Measurements from ENCODE around the gene CUX1. TPM values are rescaled to one million over a fixed set of nuclear protein-coding genes. Genes with fewer than 3 reads are reported as not detected.

The CUX1 gene
- total RNA-seq, 2 experiments from 2014 or later, result 20.2 to 20.4 TPM

GRCh38 chr7:102101926-102102325, 284.5 kb downstream of the CUX1 start:
- DNase-seq (no peak), ATAC-seq (no peak)
- Mint-ChIP-seq H3K27ac (no peak overlapping the region), H3K4me3 (no peak overlapping the region), H3K36me3 (ENCODE audit: low read depth) (peaks cover 6% of the 10 kb centered on the region), H3K4me1 (ENCODE audit: low read depth) (no peaks in the 10 kb centered on the region), H3K27me3 (no peaks in the 10 kb centered on the region), H3K9me3 (no peaks in the 10 kb centered on the region)
- CTCF ChIA-PET, result no interaction called here
- TF ChIP-seq, protein P1, sequence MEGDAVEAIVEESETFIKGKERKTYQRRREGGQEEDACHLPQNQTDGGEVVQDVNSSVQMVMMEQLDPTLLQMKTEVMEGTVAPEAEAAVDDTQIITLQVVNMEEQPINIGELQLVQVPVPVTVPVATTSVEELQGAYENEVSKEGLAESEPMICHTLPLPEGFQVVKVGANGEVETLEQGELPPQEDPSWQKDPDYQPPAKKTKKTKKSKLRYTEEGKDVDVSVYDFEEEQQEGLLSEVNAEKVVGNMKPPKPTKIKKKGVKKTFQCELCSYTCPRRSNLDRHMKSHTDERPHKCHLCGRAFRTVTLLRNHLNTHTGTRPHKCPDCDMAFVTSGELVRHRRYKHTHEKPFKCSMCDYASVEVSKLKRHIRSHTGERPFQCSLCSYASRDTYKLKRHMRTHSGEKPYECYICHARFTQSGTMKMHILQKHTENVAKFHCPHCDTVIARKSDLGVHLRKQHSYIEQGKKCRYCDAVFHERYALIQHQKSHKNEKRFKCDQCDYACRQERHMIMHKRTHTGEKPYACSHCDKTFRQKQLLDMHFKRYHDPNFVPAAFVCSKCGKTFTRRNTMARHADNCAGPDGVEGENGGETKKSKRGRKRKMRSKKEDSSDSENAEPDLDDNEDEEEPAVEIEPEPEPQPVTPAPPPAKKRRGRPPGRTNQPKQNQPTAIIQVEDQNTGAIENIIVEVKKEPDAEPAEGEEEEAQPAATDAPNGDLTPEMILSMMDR (IDR thresholded peaks at IDR 0.05), result no peak
- intact Hi-C loops (cut with micrococcal nuclease), result no loop called here
- POLR2A ChIA-PET, result no interaction called here

DNA sequence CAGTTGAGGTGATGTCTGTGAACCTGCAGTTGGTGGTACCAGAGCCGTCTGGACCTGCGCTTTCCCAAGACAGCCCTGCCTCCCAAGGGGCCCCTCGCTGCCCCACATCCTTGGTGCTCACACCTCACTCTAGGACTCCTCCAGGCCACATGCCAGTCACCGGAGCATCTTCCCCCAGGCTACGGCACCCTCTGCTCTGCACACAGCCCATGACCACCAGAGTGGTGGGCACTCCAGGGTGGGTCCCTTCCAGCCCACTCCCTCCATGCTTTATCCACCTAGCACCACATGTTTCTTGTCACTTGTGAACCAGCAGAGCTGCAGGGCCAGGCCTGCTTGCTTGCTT, 285.6 kb downstream of the CUX1 start:
- intact Hi-C loops (cut with micrococcal nuclease), result no loop called here
- CTCF ChIA-PET, result no interaction called here
- ATAC-seq, result no peak

DNA sequence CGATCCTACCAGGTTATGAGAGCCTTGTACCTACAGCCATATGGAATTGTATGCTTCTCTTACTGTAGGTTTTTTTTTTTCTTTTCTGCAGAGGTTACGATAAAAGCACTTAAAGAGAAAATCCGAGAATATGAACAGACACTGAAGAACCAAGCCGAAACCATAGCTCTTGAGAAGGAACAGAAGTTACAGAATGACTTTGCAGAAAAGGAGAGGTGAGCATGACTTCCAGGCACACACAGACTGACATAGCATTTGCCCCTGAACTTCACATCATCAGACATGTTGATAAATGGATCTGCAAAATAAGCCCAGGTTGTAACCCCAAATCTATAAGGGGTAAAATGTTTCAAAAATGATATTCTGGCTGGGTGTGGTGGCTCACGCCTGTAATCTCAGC, 286.8 kb downstream of the CUX1 start:
- TF ChIP-seq, protein P1 (IDR thresholded peaks at IDR 0.05), result no peak
- peaks cover 6% of the 10 kb centered on the region for H3K36me3 Mint-ChIP-seq (ENCODE audit: low read depth)
- ATAC-seq (no peak), DNase-seq (no peak)
- intact Hi-C loops (cut with micrococcal nuclease), result no loop called here
- H3K4me3 Mint-ChIP-seq, result no peak overlapping the region
- H3K27ac Mint-ChIP-seq, result no peak overlapping the region
- H3K4me1 Mint-ChIP-seq (ENCODE audit: low read depth), result no peaks in the 10 kb centered on the region
- H3K9me3 Mint-ChIP-seq, result no peaks in the 10 kb centered on the region
- POLR2A ChIA-PET, result no interaction called here
- H3K27me3 Mint-ChIP-seq, result no peaks in the 10 kb centered on the region
- CTCF ChIA-PET, result no interaction called here

More for the DNA sequence above, 285.6 kb downstream of the CUX1 start:
- Mint-ChIP-seq H3K4me1 (ENCODE audit: low read depth) (no peaks in the 10 kb centered on the region), H3K9me3 (no peaks in the 10 kb centered on the region), H3K4me3 (no peak overlapping the region), H3K36me3 (ENCODE audit: low read depth) (peaks cover 6% of the 10 kb centered on the region), H3K27ac (no peak overlapping the region), H3K27me3 (no peaks in the 10 kb centered on the region)
- no peak for DNase-seq
- TF ChIP-seq, protein P1 (IDR thresholded peaks at IDR 0.05), result no peak
- POLR2A ChIA-PET, result no interaction called here

GRCh38 chr7:102106625-102107024, 289.2 kb downstream of the CUX1 start:
- ATAC-seq (no peak), DNase-seq (no peak)
- Mint-ChIP-seq H3K4me1 (ENCODE audit: low read depth) (no peaks in the 10 kb centered on the region), H3K4me3 (no peak overlapping the region), H3K9me3 (no peaks in the 10 kb centered on the region), H3K27me3 (no peaks in the 10 kb centered on the region), H3K36me3 (ENCODE audit: low read depth) (peaks cover 7% of the 10 kb centered on the region), H3K27ac (no peak overlapping the region)
- TF ChIP-seq, protein P1 (IDR thresholded peaks at IDR 0.05), result no peak
- intact Hi-C loops (cut with micrococcal nuclease), result no loop called here
- ChIA-PET CTCF (no interaction called here), POLR2A (interaction anchor here (0.9 kb wide), 1 partner anchor 690 kb away, joined by 3 read pairs; no protein-coding TSS in a partner anchor)

GRCh38 chr7:102107474-102108104, 290.2 kb downstream of the CUX1 start:
- DNase-seq (no peak), ATAC-seq (no peak)
- Mint-ChIP-seq H3K36me3 (ENCODE audit: low read depth) (peaks cover 7% of the 10 kb centered on the region), H3K4me1 (ENCODE audit: low read depth) (no peaks in the 10 kb centered on the region), H3K9me3 (no peaks in the 10 kb centered on the region), H3K27ac (no peak overlapping the region), H3K27me3 (no peaks in the 10 kb centered on the region), H3K4me3 (no peak overlapping the region)
- ChIA-PET POLR2A (interaction anchor here (0.9 kb wide), 1 partner anchor 691 kb away, joined by 3 read pairs; no protein-coding TSS in a partner anchor), CTCF (no interaction called here)
- TF ChIP-seq, protein P1 (IDR thresholded peaks at IDR 0.05), result no peak
- intact Hi-C loops (cut with micrococcal nuclease), result no loop called here

All from activated CD8-positive, alpha-beta T cell treated with anti-CD3 and anti-CD28 coated beads for 36 hours (primary cell).